Ascending aorta (tissue), 2 donors: ENCODE measurements around the gene COL4A2. TPM values are rescaled to one million over a fixed set of nuclear protein-coding genes. Genes with fewer than 3 reads are reported as not detected.
A peak's percentile ranks its signal among the peaks of the same experiment; 100 is the strongest.

Source experiments
- DNase-seq, 2 donors: peaks; one replicate each; pipeline ENCODE4 v3.0.0-alpha.2; 2019; ENCODE audit warnings: low spot score in 2 of 2
- H3K27ac ChIP-seq, 2 donors: fragments of 200-600 bp; sonication (generic); one replicate each; pipeline ENCODE4 v1.5.1; 2016 to 2017; ENCODE audit warnings: mild to moderate bottlenecking in 1 of 2
- H3K27me3 ChIP-seq: fragments of 200-600 bp; sonication (generic); one replicate; pipeline ENCODE4 v1.5.1; 2017
- H3K36me3 ChIP-seq, 2 donors: fragments of 200-600 bp; sonication (generic); one replicate each; pipeline ENCODE4 v1.5.1; 2016
- H3K4me1 ChIP-seq, 2 donors: fragments of 200-600 bp; sonication (generic); one replicate each; pipeline ENCODE4 v1.5.1; 2016 to 2017; ENCODE audit warnings: mild to moderate bottlenecking in 1 of 2
- H3K4me3 ChIP-seq, 2 donors: fragments of 200-600 bp; sonication (generic); one replicate each; pipeline ENCODE4 v1.5.1; 2016 to 2017; ENCODE audit warnings: mild to moderate bottlenecking in 1 of 2
- H3K9me3 ChIP-seq, 2 donors: fragments of 200-600 bp; sonication (generic); one replicate each; pipeline ENCODE4 v1.5.1; 2016
- intact Hi-C: fragments of 100-400 bp; cut with DNase I; formaldehyde crosslinking; loops from one replicate; pipeline ENCODE4 v1.15.1; 2023
- total RNA-seq: library from RNA; depleted of rRNA; stranded (reverse); fragments of >200 nt; gene quantifications from one replicate; pipeline ENCODE4 v1.1.0, GENCODE V29; 2016
- TF ChIP-seq, protein P1 (sequence below), 3 experiments: fragments of 200-600 bp in 2 of 3; fragments of 450-650 bp in 1 of 3; sonication (generic) in 2 of 3; IDR thresholded peaks; one replicate each; pipeline ENCODE4 v1.5.1; 2016 to 2019; ENCODE audit warnings: antibody characterized with exemption in 3 of 3, mild to moderate bottlenecking in 1 of 3, moderate library complexity in 1 of 3

Gene COL4A2
- total RNA-seq, 1 donor from 2014 or later: 1,227 TPM

GRCh38 chr13:110262082-110262436 lies 45.0 kb upstream of the COL4A2 start:
- peak overlapping the region in 1 of 2 donors; percentile 23 for H3K4me3 ChIP-seq
- intact Hi-C loops: no loop called here
- peak overlapping the region; percentile 75 to 79 for H3K27ac ChIP-seq
- DNase-seq: peak in 1 of 2 donors; percentile 52
- TF ChIP-seq, protein P1, sequence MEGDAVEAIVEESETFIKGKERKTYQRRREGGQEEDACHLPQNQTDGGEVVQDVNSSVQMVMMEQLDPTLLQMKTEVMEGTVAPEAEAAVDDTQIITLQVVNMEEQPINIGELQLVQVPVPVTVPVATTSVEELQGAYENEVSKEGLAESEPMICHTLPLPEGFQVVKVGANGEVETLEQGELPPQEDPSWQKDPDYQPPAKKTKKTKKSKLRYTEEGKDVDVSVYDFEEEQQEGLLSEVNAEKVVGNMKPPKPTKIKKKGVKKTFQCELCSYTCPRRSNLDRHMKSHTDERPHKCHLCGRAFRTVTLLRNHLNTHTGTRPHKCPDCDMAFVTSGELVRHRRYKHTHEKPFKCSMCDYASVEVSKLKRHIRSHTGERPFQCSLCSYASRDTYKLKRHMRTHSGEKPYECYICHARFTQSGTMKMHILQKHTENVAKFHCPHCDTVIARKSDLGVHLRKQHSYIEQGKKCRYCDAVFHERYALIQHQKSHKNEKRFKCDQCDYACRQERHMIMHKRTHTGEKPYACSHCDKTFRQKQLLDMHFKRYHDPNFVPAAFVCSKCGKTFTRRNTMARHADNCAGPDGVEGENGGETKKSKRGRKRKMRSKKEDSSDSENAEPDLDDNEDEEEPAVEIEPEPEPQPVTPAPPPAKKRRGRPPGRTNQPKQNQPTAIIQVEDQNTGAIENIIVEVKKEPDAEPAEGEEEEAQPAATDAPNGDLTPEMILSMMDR (IDR thresholded peaks at IDR 0.05): no peak
- no peaks in the 10 kb centered on the region for H3K36me3 ChIP-seq
- H3K4me1 ChIP-seq: peaks cover 6 to 70% of the 10 kb centered on the region in 2 donors
- no peaks in the 10 kb centered on the region for H3K27me3 ChIP-seq
- no peaks in the 10 kb centered on the region for H3K9me3 ChIP-seq

GRCh38 chr13:110262508-110263291 lies 44.4 kb upstream of the COL4A2 start:
- Histone ChIP-seq H3K27ac (peak overlapping the region; percentile 75 to 79), H3K36me3 (no peaks in the 10 kb centered on the region), H3K27me3 (no peaks in the 10 kb centered on the region), H3K4me1 (peaks cover 6 to 68% of the 10 kb centered on the region in 2 donors), H3K9me3 (no peaks in the 10 kb centered on the region), H3K4me3 (peak overlapping the region in 1 of 2 donors; percentile 23)
- peak in 1 of 2 donors; percentile 41 for DNase-seq
- intact Hi-C loops: no loop called here
- TF ChIP-seq, protein P1 (IDR thresholded peaks at IDR 0.05): no peak

- Histone ChIP-seq H3K27ac (peak overlapping the region; percentile 75 to 79), H3K4me1 (peaks cover 12 to 75% of the 10 kb centered on the region in 2 donors), H3K9me3 (no peaks in the 10 kb centered on the region), H3K36me3 (no peaks in the 10 kb centered on the region), H3K27me3 (no peaks in the 10 kb centered on the region), H3K4me3 (no peak overlapping the region)
- TF ChIP-seq, protein P1 (IDR thresholded peaks at IDR 0.05): no peak
- no peak for DNase-seq
- intact Hi-C loops: no loop called here
Observed at GRCh38 chr13:110263404-110263803, 43.7 kb upstream of the COL4A2 start.

GRCh38 chr13:110263888-110264287 lies 43.2 kb upstream of the COL4A2 start:
- DNase-seq: peak in 1 of 2 donors; percentile 63
- intact Hi-C loops: no loop called here

DNA sequence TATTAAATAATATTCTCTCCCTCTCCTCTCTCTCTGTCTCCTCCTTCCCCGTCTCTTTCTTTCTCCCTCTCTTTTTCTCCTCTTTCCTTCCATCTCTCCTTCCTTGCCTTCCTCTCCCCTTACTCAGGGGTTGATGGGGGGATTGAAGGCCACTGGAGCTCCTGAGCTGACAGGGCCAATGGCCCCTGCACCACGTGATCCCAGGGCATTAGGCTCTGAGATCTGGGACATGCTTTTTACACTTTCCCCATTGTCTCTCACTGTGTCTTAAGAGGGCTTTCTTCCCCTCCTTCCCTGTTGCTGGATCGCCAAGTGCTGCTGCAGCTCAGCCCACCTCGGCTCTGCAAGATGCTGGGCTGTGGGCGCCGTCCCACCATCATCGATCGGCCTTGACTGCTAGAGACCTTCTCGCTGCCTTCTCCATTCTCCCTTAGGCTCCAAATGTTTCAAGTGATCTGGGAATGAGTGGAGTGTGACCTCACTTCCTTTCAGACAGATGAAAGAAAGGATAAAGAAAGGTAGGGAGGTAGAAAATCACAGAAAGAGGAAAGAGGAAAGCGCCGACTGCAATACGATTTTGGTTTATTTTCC lies 42.3 kb upstream of the COL4A2 start:
- H3K9me3 ChIP-seq: no peaks in the 10 kb centered on the region
- TF ChIP-seq, protein P1 (IDR thresholded peaks at IDR 0.05): no peak
- intact Hi-C loops: loop anchor here (5.0 kb wide), 1 partner anchor 38 kb away; no protein-coding TSS in a partner anchor
- H3K36me3 ChIP-seq: peaks cover 0 to 5% of the 10 kb centered on the region in 2 donors
- no peak overlapping the region for H3K4me3 ChIP-seq
- H3K27me3 ChIP-seq: no peaks in the 10 kb centered on the region
- DNase-seq: peak in 1 of 2 donors; percentile 56
- H3K4me1 ChIP-seq: peaks cover 12 to 82% of the 10 kb centered on the region in 2 donors
- H3K27ac ChIP-seq: peak overlapping the region; percentile 75 to 79

More at GRCh38 chr13:110263888-110264287, 43.2 kb upstream of the COL4A2 start:
- H3K27me3 ChIP-seq: no peaks in the 10 kb centered on the region
- H3K27ac ChIP-seq: peak overlapping the region; percentile 75 to 79
- peaks cover 0 to 5% of the 10 kb centered on the region in 2 donors for H3K36me3 ChIP-seq
- H3K4me1 ChIP-seq: peaks cover 13 to 78% of the 10 kb centered on the region in 2 donors
- no peaks in the 10 kb centered on the region for H3K9me3 ChIP-seq
- no peak overlapping the region for H3K4me3 ChIP-seq
- TF ChIP-seq, protein P1 (IDR thresholded peaks at IDR 0.05): no peak
